Measurements from ENCODE around the gene AGAP5. TPM values are rescaled to one million over a fixed set of nuclear protein-coding genes. Genes with fewer than 3 reads are reported as not detected.

The AGAP5 gene
- total and polyA plus RNA-seq, 8 donors, result 8.4 to 35.4 (median 25.2) TPM

DNA sequence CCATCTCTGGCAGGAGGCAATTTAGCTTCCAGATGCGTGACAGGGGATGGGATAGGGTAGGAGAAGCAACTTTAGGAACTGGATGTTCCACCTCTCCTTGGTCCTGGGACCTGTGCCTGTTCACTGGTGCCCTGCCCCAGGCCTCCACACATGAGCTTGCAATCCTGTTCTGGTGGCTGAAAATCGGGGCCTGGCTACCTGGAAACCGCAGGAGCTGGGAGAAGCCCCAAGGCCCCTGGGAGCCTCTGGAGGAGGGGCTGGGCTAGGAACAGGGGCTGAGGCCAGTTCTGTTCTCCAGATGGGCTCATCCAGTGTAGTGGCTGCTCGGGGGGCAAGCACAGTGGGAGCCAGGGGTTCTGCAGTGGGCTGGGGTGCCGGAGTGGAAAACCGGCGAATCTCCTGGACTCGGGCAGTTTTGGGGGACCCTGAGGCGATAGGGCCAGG lies 51.3 kb downstream of the AGAP5 start:
- TF ChIP-seq, protein P1, sequence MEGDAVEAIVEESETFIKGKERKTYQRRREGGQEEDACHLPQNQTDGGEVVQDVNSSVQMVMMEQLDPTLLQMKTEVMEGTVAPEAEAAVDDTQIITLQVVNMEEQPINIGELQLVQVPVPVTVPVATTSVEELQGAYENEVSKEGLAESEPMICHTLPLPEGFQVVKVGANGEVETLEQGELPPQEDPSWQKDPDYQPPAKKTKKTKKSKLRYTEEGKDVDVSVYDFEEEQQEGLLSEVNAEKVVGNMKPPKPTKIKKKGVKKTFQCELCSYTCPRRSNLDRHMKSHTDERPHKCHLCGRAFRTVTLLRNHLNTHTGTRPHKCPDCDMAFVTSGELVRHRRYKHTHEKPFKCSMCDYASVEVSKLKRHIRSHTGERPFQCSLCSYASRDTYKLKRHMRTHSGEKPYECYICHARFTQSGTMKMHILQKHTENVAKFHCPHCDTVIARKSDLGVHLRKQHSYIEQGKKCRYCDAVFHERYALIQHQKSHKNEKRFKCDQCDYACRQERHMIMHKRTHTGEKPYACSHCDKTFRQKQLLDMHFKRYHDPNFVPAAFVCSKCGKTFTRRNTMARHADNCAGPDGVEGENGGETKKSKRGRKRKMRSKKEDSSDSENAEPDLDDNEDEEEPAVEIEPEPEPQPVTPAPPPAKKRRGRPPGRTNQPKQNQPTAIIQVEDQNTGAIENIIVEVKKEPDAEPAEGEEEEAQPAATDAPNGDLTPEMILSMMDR (IDR thresholded peaks at IDR 0.05), result no peak
- H3K4me1 ChIP-seq, result peaks cover 0 to 25% of the 10 kb centered on the region in 2 donors
- no peak overlapping the region for H3K4me3 ChIP-seq
- H3K9me3 ChIP-seq, result no peaks in the 10 kb centered on the region
- H3K27ac ChIP-seq, result no peak overlapping the region
- H3K27me3 ChIP-seq, result peaks cover 0 to 9% of the 10 kb centered on the region in 2 donors
- H3K36me3 ChIP-seq, result no peaks in the 10 kb centered on the region
- intact Hi-C loops (cut with DNase I), result loop anchor here in 1 of 2 donors (10.0 kb wide), 1 partner anchor 112 kb away; no protein-coding TSS in a partner anchor
- ATAC-seq (no peak), DNase-seq (no peak)

DNA sequence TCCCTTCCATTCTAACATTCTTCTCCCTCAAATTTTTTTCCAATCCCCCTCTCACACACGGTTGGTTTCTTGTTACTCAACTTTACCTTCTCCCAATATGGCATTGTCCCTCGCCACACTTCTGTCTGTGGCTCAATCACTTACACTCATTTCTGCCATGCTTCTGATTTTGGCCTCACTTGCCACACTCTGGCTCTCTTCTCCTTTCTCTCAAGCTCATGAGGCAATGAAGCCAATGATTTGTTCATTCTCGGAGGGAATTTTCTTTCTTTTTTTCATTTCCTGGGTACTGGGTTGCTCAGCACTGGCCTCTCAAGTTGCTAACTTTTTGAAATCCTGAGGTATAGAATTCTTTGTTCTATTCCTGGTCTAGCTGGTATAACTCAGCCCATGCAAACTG lies 52.7 kb downstream of the AGAP5 start:
- DNase-seq, result no peak
- intact Hi-C loops (cut with DNase I), result loop anchor here (2.0 to 10.0 kb wide), 2 partner anchors 110 to 116 kb away; no protein-coding TSS in a partner anchor

DNA sequence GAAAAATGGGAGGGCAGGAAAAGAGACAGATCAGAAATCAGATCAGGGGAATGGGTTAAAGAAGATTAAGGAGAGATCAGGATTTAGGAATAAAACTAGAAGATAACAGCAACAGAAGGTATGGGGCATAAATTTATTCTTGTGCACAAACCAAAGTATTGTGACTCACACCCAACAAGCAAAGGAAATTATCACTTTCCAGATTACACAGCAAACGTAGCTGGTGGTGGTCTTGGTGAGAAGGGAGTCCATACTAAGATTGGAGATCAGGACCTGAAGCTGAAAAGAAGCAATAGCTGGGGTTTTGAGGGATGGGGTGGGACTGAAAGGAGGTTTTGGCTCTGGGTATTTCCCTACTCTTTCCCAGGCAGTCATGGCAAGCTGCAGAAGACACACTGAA lies 53.1 kb downstream of the AGAP5 start:
- ATAC-seq, result no peak
- H3K4me1 ChIP-seq, result peaks cover 0 to 25% of the 10 kb centered on the region in 2 donors
- no peaks in the 10 kb centered on the region for H3K9me3 ChIP-seq
- TF ChIP-seq, protein P1 (IDR thresholded peaks at IDR 0.05), result no peak
- DNase-seq, result no peak
- no peaks in the 10 kb centered on the region for H3K36me3 ChIP-seq
- H3K27me3 ChIP-seq, result peaks cover 0 to 9% of the 10 kb centered on the region in 2 donors
- H3K4me3 ChIP-seq, result no peak overlapping the region
- H3K27ac ChIP-seq, result no peak overlapping the region
- intact Hi-C loops (cut with DNase I), result loop anchor here (2.0 to 10.0 kb wide), 2 partner anchors 110 to 116 kb away; no protein-coding TSS in a partner anchor

More for the DNA sequence above, 52.7 kb downstream of the AGAP5 start:
- no peak overlapping the region for H3K4me3 ChIP-seq
- H3K27me3 ChIP-seq, result peaks cover 0 to 9% of the 10 kb centered on the region in 2 donors
- H3K27ac ChIP-seq, result no peak overlapping the region
- H3K4me1 ChIP-seq, result peaks cover 0 to 25% of the 10 kb centered on the region in 2 donors
- no peaks in the 10 kb centered on the region for H3K36me3 ChIP-seq
- no peaks in the 10 kb centered on the region for H3K9me3 ChIP-seq
- ATAC-seq, result no peak
- TF ChIP-seq, protein P1 (IDR thresholded peaks at IDR 0.05), result no peak

DNA sequence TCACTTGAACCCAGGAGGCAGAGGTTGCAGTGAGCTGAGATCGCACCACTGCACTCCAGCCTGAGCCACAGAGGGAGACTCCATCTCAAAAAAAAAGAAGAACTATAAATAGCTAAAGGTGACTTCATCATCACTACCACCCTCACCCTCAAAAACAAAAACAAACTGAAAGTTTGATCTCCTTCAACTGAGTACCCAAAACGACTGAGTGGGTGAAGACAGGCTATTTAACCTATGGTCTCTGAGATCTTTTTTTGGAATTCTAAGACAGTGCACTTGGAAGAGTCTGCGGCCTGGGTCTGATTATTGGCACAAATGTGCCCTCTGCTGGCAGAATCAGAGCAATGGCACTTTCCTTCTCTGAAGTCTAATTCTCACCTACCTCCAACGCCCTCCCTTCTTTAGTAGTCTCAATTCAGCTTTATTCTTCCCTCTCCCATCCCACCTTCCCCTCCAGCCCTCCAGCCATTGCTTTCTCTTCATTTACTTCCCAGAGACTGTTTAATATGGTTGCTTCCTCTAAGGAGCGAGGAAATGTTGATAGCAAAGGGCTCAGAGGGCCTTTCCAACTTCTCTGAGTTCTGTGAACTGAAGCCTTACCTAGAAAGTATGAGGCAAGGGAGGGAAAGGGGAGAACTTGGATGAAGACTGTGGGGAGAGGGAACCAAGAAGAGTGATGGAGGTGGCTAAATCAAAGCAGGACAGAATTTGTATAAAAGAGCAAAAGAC lies 53.7 kb downstream of the AGAP5 start:
- peak; percentile 75 for ATAC-seq
- Histone ChIP-seq H3K9me3 (no peaks in the 10 kb centered on the region), H3K4me1 (peaks cover 0 to 25% of the 10 kb centered on the region in 2 donors), H3K27ac (no peak overlapping the region), H3K27me3 (peaks cover 0 to 9% of the 10 kb centered on the region in 2 donors), H3K36me3 (no peaks in the 10 kb centered on the region), H3K4me3 (no peak overlapping the region)
- TF ChIP-seq, protein P1 (IDR thresholded peaks at IDR 0.05), result peak; percentile 74 to 83
- intact Hi-C loops (cut with DNase I), result loop anchor here (2.0 to 10.0 kb wide), 2 partner anchors 109 to 115 kb away; no protein-coding TSS in a partner anchor
- peak in 3 of 4 donors; percentile 43 to 77 (median 65) for DNase-seq

DNA sequence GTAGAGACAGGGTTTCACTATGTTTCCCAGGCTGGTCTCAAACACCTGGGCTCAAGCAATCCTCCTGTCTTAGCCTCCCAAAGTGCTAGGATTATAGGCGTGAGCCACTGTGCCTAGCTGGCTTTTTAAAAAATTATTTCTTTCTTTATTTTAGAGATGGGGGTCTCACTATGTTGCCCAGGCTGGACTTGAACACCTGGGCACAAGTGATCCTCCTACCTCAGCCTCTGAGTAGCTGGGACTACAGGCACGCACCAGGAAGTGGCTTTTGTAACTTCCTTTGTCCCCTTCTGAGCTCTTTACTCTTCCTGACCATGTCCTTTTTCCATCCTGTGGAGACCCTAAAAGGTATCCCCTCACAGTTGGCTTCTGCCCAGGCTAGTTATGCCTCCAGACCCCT lies 54.5 kb downstream of the AGAP5 start:
- no peak for ATAC-seq
- Histone ChIP-seq H3K4me3 (no peak overlapping the region), H3K36me3 (no peaks in the 10 kb centered on the region), H3K9me3 (no peaks in the 10 kb centered on the region), H3K27me3 (peaks cover 0 to 9% of the 10 kb centered on the region in 2 donors), H3K27ac (no peak overlapping the region), H3K4me1 (peaks cover 0 to 24% of the 10 kb centered on the region in 2 donors)
- TF ChIP-seq, protein P1 (IDR thresholded peaks at IDR 0.05), result no peak
- DNase-seq, result no peak
- intact Hi-C loops (cut with DNase I), result loop anchor here in 1 of 2 donors (10.0 kb wide), 1 partner anchor 109 kb away; no protein-coding TSS in a partner anchor
